Fibroblast of villous mesenchyme (primary cell): ENCODE data around the gene GRHPR. TPM values are rescaled to one million over a fixed set of nuclear protein-coding genes. Genes with fewer than 3 reads are reported as not detected.

Source experiments
- DNase-seq: peaks from one replicate; pipeline ENCODE4 v3.0.0-alpha.2; 2010; ENCODE audit warnings: low read depth
- H3K4me3 ChIP-seq: 2 replicates; pipeline ENCODE4 v1.5.1; 2011; ENCODE audit warnings: low read depth, mild to moderate bottlenecking, low read length
- total RNA-seq: library from RNA; depleted of rRNA; stranded (reverse); fragments of >200 nt; gene quantifications from 2 replicates; pipeline ENCODE4 v1.2.3, GENCODE V29; 2012
- TF ChIP-seq, protein P1 (sequence below): IDR thresholded peaks from 2 replicates; pipeline ENCODE4 v1.5.1; 2012; ENCODE audit warnings: low read depth, mild to moderate bottlenecking, low read length; ENCODE audit not compliant: insufficient read depth

The GRHPR gene
- total RNA-seq, 1 donor: 142 TPM

DNA sequence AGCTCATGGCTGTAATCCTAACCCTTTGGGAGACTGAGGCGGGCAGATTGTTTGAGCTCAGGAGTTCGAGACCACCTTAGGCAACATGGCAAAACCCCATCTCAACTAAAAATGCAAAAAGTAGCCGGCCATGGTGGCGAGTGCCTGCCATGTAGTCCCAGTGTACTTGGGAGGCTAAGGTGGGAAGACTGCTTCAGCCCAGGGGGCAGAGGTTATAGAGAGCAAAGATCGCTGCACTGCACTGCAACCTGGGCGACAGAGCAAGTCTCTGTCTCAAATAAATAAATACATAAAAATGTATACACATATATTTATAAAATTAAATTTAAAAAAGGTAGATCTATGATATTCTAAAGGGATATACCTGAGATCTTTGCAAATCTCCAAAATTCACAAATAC lies 23.3 kb downstream of the GRHPR start:
- DNase-seq: no peak
- TF ChIP-seq, protein P1, sequence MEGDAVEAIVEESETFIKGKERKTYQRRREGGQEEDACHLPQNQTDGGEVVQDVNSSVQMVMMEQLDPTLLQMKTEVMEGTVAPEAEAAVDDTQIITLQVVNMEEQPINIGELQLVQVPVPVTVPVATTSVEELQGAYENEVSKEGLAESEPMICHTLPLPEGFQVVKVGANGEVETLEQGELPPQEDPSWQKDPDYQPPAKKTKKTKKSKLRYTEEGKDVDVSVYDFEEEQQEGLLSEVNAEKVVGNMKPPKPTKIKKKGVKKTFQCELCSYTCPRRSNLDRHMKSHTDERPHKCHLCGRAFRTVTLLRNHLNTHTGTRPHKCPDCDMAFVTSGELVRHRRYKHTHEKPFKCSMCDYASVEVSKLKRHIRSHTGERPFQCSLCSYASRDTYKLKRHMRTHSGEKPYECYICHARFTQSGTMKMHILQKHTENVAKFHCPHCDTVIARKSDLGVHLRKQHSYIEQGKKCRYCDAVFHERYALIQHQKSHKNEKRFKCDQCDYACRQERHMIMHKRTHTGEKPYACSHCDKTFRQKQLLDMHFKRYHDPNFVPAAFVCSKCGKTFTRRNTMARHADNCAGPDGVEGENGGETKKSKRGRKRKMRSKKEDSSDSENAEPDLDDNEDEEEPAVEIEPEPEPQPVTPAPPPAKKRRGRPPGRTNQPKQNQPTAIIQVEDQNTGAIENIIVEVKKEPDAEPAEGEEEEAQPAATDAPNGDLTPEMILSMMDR: no peak

GRCh38 chr9:37446401-37446800 lies 23.9 kb downstream of the GRHPR start:
- TF ChIP-seq, protein P1: no peak
- DNase-seq: peak; percentile 55
- H3K4me3 ChIP-seq: no peak overlapping the region

More for the DNA sequence above, 23.3 kb downstream of the GRHPR start:
- no peak overlapping the region for H3K4me3 ChIP-seq

- DNase-seq: no peak
- no peak overlapping the region for H3K4me3 ChIP-seq
- TF ChIP-seq, protein P1: no peak
Measured at GRCh38 chr9:37447111-37447510, 24.6 kb downstream of the GRHPR start.

DNA sequence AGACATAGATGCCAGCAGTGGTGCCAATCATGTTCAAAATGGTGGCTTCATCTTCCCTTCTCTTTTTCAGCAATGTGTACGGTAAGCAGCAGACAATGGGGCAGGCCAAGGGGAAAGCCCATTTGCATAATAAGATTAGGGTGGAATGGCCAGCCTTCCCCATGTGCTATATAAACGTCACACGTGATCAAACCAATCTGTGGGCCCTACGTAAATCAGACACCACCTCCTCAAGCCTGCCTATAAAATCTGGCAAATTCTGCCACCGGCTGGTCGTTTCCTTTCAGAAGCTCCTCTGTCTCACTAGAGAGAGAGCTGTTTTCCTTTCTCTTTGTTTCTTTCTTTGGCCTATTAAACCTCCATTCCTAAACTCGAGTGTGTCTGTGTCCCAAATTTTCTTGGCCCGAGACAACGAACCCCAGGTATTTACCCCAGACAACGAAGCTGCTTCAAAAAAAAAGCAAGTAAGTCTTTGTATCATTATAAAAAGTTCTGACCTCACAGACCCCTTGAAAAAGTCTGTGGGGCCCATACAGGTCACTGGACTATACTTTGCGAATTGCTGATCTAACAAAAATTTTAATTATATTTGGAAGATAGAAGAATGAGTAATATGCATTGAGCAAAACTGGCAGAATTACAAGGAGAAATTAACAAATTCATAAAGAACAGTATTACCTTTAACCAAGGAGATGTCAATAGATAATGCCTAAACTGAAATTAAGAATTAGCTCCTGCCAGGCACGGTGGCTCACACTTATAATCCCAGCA lies 27.6 kb downstream of the GRHPR start:
- H3K4me3 ChIP-seq: no peak overlapping the region
- DNase-seq: no peak
- TF ChIP-seq, protein P1: no peak

GRCh38 chr9:37451628-37452027 lies 29.1 kb downstream of the GRHPR start:
- TF ChIP-seq, protein P1: no peak
- no peak overlapping the region for H3K4me3 ChIP-seq
- no peak for DNase-seq

DNA sequence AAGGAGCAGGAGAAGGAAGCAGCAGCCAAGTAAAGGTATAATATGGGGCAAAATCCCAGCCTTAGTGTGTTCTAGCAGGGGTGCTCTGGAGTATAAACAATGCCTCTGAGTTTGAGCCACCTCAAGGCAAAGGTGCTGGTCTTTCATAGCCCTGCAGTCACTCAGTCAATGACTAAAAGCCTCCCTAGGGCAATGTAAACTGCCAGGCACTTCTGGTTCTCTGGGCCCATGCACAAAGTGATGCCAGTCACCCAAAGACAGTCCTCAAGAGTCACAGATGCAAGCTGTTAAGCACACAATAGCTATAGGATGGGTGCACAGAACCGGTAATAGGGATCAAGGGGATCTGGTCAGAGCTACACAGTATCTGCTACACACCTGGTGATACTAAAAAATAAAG lies 30.1 kb downstream of the GRHPR start:
- TF ChIP-seq, protein P1: no peak
- H3K4me3 ChIP-seq: no peak overlapping the region
- no peak for DNase-seq

- H3K4me3 ChIP-seq: no peak overlapping the region
- TF ChIP-seq, protein P1: no peak
- no peak for DNase-seq
Measured at GRCh38 chr9:37453827-37454226, 31.3 kb downstream of the GRHPR start.
